Thyroid gland (tissue), 4 donors: ENCODE results near the gene RAVER2. TPM values are rescaled to one million over a fixed set of nuclear protein-coding genes. Genes with fewer than 3 reads are reported as not detected.

Experiments
- DNase-seq, 2 donors: peaks; one replicate each; pipeline ENCODE4 v3.0.0-alpha.2; 2019
- H3K27ac ChIP-seq, 3 donors: fragments of 200-600 bp; sonication (generic); 1 replicate in 2 of 3; 2 replicates in 1 of 3; pipeline ENCODE4 v1.5.1; 2016 to 2019; ENCODE audit warnings: mild to moderate bottlenecking in 1 of 3, moderate library complexity in 1 of 3
- H3K27me3 ChIP-seq: fragments of 200-600 bp; sonication (generic); one replicate; pipeline ENCODE4 v1.5.1; 2019
- H3K36me3 ChIP-seq, 2 donors: fragments of 200-600 bp; sonication (generic); one replicate each; pipeline ENCODE4 v1.5.1; 2016 to 2019
- H3K4me1 ChIP-seq, 2 donors: fragments of 200-600 bp; sonication (generic); one replicate each; pipeline ENCODE4 v1.5.1; 2017 to 2019
- H3K4me3 ChIP-seq, 3 donors: fragments of 200-600 bp; sonication (generic); replicated peaks in 1 of 3; 1 replicate in 2 of 3; 2 replicates in 1 of 3; pipeline ENCODE4 v1.5.1; 2016; ENCODE audit warnings: mild to moderate bottlenecking in 1 of 3
- H3K9me3 ChIP-seq: fragments of 200-600 bp; sonication (generic); one replicate; pipeline ENCODE4 v1.5.1; 2017
- CTCF ChIP-seq, 6 experiments: fragments of 200-600 bp in 3 of 6; fragments of 450-650 bp in 3 of 6; sonication (generic) in 3 of 6; IDR thresholded peaks; one replicate each; pipeline ENCODE4 v1.5.1; 2016 to 2019; ENCODE audit warnings: antibody characterized with exemption in 6 of 6, mild to moderate bottlenecking in 2 of 6, inconsistent platforms in 1 of 6, moderate library complexity in 1 of 6
- POLR2A ChIP-seq, 2 donors: fragments of 450-650 bp; IDR thresholded peaks; one replicate each; pipeline ENCODE4 v1.6.1; 2017; ENCODE audit warnings: antibody characterized with exemption in 2 of 2, mild to moderate bottlenecking in 2 of 2, moderate library complexity in 1 of 2
- WGBS, 2 donors: methylation state at CpG; one replicate each; pipeline ENCODE4 v1.1.5; 2017; 5-methylcytosine and 5-hydroxymethylcytosine counted together
- intact Hi-C: fragments of 100-400 bp; cut with DNase I; formaldehyde crosslinking; loops from one replicate; pipeline ENCODE4 v1.15.1; 2023
- total RNA-seq, 4 donors: library from RNA; depleted of rRNA; stranded (reverse); fragments of >200 nt; gene quantifications; one replicate each; pipeline ENCODE4 v1.2.3, GENCODE V29; 2016

Gene RAVER2
- total RNA-seq, 4 donors from 2014 or later, result 12.6 to 13.6 (median 13.2) TPM

- Histone ChIP-seq H3K9me3 (no peaks in the 10 kb centered on the region), H3K4me1 (no peaks in the 10 kb centered on the region), H3K36me3 (no peaks in the 10 kb centered on the region), H3K27me3 (no peaks in the 10 kb centered on the region), H3K4me3 (no peak overlapping the region), H3K27ac (no peak overlapping the region)
- 85 to 88% methylated on average over 5 of the region's 5 CpGs for WGBS, 2 donors
- TF ChIP-seq POLR2A (IDR thresholded peaks at IDR 0.05), result no peak
- TF ChIP-seq CTCF (IDR thresholded peaks at IDR 0.05), result no peak
- intact Hi-C loops, result no loop called here
- no peak for DNase-seq
These were observed 82.1 kb downstream of the RAVER2 start for GRCh38 chr1:64826991-64827390.

GRCh38 chr1:64828829-64829228 lies 84.0 kb downstream of the RAVER2 start:
- intact Hi-C loops, result no loop called here
- Histone ChIP-seq H3K9me3 (no peaks in the 10 kb centered on the region), H3K36me3 (peaks cover 11% of the 10 kb centered on the region in 2 donors), H3K4me3 (no peak overlapping the region), H3K27me3 (no peaks in the 10 kb centered on the region), H3K4me1 (no peaks in the 10 kb centered on the region), H3K27ac (no peak overlapping the region)
- WGBS, 2 donors, result 60 to 65% methylated on average over 1 of the region's 1 CpG
- TF ChIP-seq CTCF (IDR thresholded peaks at IDR 0.05), result no peak
- no peak for TF ChIP-seq POLR2A (IDR thresholded peaks at IDR 0.05)
- DNase-seq, result no peak

GRCh38 chr1:64829411-64830029 lies 84.6 kb downstream of the RAVER2 start:
- no peaks in the 10 kb centered on the region for H3K27me3 ChIP-seq
- H3K4me1 ChIP-seq, result peaks cover 0 to 3% of the 10 kb centered on the region in 2 donors
- H3K27ac ChIP-seq, result no peak overlapping the region
- no peak overlapping the region for H3K4me3 ChIP-seq
- TF ChIP-seq CTCF (IDR thresholded peaks at IDR 0.05), result no peak
- TF ChIP-seq POLR2A (IDR thresholded peaks at IDR 0.05), result no peak
- 76 to 81% methylated on average over 8 of the region's 8 CpGs for WGBS, 2 donors
- no peaks in the 10 kb centered on the region for H3K9me3 ChIP-seq
- intact Hi-C loops, result no loop called here
- no peak for DNase-seq
- H3K36me3 ChIP-seq, result peaks cover 11 to 13% of the 10 kb centered on the region in 2 donors

GRCh38 chr1:64830030-64830651 lies 85.3 kb downstream of the RAVER2 start:
- peaks cover 11 to 16% of the 10 kb centered on the region in 2 donors for H3K36me3 ChIP-seq
- intact Hi-C loops, result no loop called here
- H3K27me3 ChIP-seq, result no peaks in the 10 kb centered on the region
- 75 to 79% methylated on average over 5 of the region's 5 CpGs for WGBS, 2 donors
- no peak for DNase-seq
- no peak for TF ChIP-seq POLR2A (IDR thresholded peaks at IDR 0.05)
- no peak for TF ChIP-seq CTCF (IDR thresholded peaks at IDR 0.05)
- no peak overlapping the region for H3K27ac ChIP-seq
- H3K4me1 ChIP-seq, result peaks cover 0 to 3% of the 10 kb centered on the region in 2 donors
- no peak overlapping the region for H3K4me3 ChIP-seq
- H3K9me3 ChIP-seq, result no peaks in the 10 kb centered on the region

- TF ChIP-seq CTCF (IDR thresholded peaks at IDR 0.05), result no peak
- no peak for TF ChIP-seq POLR2A (IDR thresholded peaks at IDR 0.05)
- H3K9me3 ChIP-seq, result no peaks in the 10 kb centered on the region
- intact Hi-C loops, result no loop called here
- no peak for DNase-seq
- H3K27me3 ChIP-seq, result no peaks in the 10 kb centered on the region
- H3K4me3 ChIP-seq, result no peak overlapping the region
- peaks cover 43 to 46% of the 10 kb centered on the region in 2 donors for H3K36me3 ChIP-seq
- H3K4me1 ChIP-seq, result peaks cover 0 to 3% of the 10 kb centered on the region in 2 donors
- peak overlapping the region in 1 of 3 donors; percentile 36 for H3K27ac ChIP-seq
These were observed 89.9 kb downstream of the RAVER2 start for GRCh38 chr1:64834734-64835133.
